Measurements from ENCODE around the gene WDR82.
"Not testable (repeated sequence)": the region's sequence is repeated elsewhere in the genome, so short reads cannot be mapped to it uniquely, and the experiment has no call there.

Gene WDR82

DNA sequence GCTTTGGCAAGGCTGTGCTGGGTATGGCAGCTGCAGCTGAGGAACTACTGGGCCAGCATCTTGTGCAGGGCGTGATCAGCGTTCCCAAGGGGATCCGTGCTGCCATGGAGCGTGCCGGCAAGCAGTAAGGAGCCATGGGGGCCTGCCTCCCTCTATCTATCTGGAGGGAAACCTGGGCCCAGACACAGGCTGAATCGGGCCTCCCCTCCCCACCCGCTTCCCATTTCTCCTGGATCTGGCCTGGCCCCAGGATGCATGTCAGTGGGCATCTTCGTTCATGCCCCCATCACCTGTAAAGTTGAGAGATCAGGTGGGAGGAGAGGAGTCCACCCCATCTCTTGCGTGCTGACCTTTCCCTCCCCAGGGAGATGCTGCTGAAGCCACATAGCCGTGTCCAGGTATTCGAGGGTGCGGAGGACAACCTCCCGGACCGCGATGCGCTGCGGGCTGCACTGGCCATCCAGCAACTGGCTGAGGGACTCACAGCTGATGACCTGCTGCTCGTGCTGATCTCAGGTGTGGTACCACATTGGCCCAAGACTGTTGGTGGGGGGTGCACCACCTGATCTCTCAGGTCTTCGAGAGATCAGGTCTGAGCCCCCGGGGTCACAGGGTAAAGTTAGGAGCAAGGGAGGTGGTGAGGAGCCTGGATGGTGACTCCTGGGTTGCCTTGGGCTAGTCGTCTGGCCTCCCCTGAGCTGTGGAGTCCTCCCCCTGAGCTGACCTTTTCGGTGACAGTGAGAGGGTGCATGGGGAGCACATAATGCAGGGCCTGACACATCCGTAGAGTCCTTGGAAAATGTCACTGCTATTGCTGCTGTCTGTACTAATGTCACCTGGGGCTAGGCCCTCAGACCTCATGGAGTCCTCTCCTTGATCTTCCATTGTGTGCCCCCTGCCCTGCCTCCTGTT lies 12.4 kb upstream of the WDR82 start:
- in situ Hi-C loops (cut with HindIII; ENCODE audit: low pct_unique_long_range_greater_than_20kb, low sequenced_read_pairs), result no loop called here
- DNase-seq (ENCODE audit: low read depth in 1 of 2, low spot score in 1 of 2), result no peak
- TF ChIP-seq JUND (IDR thresholded peaks at IDR 0.05; ENCODE audit: low read depth), result no peak

- DNase-seq (ENCODE audit: low read depth in 1 of 2, low spot score in 1 of 2), result no peak
- TF ChIP-seq JUND (IDR thresholded peaks at IDR 0.05; ENCODE audit: low read depth), result no peak
- in situ Hi-C loops (cut with HindIII; ENCODE audit: low pct_unique_long_range_greater_than_20kb, low sequenced_read_pairs), result no loop called here
Measured at GRCh38 chr3:52289747-52290595, 11.5 kb upstream of the WDR82 start.

DNA sequence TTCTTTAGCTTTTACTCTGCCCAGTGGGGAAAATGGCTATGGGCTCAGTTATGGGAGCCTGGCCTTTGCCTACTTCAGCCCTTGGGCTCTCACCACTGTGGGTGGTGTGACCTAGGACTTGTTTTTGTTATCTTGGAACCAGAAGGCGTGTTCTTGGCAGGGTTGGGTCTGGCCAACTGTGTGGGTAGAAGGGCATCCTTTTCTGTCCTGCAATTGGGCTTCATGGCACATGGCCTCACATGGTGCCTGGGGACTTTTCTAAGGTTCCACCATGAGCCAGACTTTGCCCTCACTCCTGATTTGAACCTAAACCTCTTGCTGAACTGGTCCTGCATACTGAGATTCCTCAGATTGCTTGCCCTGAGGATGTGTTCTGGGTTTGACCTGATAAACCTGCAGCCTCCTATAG lies 10.9 kb upstream of the WDR82 start:
- in situ Hi-C loops (cut with HindIII; ENCODE audit: low pct_unique_long_range_greater_than_20kb, low sequenced_read_pairs), result no loop called here
- no peak for TF ChIP-seq JUND (IDR thresholded peaks at IDR 0.05; ENCODE audit: low read depth)

GRCh38 chr3:52288674-52289073 lies 10.2 kb upstream of the WDR82 start:
- DNase-seq (ENCODE audit: low read depth in 1 of 2, low spot score in 1 of 2), result no peak
- in situ Hi-C loops (cut with HindIII; ENCODE audit: low pct_unique_long_range_greater_than_20kb, low sequenced_read_pairs), result no loop called here
- TF ChIP-seq JUND (IDR thresholded peaks at IDR 0.05; ENCODE audit: low read depth), result no peak

More for the DNA sequence above, 10.9 kb upstream of the WDR82 start:
- DNase-seq (ENCODE audit: low read depth in 1 of 2, low spot score in 1 of 2), result no peak

DNA sequence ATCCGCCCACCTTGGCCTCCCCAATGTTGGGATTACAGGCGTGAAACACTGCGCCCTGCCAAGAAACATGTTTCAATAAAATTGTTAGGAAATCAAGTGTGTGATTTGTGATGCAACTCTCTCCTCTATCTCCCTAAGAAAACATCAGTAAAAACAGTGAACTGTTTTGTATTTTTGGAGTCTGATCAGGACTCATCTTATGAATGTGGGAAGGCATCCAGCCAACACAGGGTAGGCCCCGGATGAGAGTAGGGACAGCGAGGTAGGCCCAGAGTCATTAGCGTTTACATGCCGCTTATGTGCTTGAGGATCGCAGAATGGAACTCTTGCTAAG lies 8.3 kb upstream of the WDR82 start:
- no peak for DNase-seq (ENCODE audit: low read depth in 1 of 2, low spot score in 1 of 2)
- in situ Hi-C loops (cut with HindIII; ENCODE audit: low pct_unique_long_range_greater_than_20kb, low sequenced_read_pairs), result no loop called here
- no peak for TF ChIP-seq JUND (IDR thresholded peaks at IDR 0.05; ENCODE audit: low read depth)

DNA sequence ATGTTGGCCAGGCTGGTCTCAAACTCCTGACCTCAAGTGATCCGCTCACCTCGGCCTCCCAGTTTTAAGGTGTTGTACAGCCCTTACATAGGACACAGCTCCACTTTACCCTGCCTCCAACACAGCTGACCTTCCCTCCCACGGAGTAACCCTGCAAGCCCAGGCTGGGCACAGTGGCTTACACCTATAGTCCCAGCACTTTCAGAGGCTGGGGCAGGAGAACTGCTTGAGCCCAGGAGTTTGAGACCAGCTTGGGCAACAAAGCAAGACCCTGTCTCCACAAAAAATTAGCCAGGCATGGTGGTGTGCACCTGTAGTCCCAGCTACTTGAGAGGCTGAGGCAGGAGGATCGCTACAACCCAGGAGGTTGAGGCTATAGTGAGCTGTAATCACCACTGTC lies 5.6 kb upstream of the WDR82 start:
- DNase-seq (ENCODE audit: low read depth in 1 of 2, low spot score in 1 of 2); in situ Hi-C loops (cut with HindIII; ENCODE audit: low pct_unique_long_range_greater_than_20kb, low sequenced_read_pairs): not testable (repeated sequence)

- DNase-seq (ENCODE audit: low read depth in 1 of 2, low spot score in 1 of 2), result no peak
- in situ Hi-C loops (cut with HindIII; ENCODE audit: low pct_unique_long_range_greater_than_20kb, low sequenced_read_pairs), result no loop called here
- TF ChIP-seq JUND (IDR thresholded peaks at IDR 0.05; ENCODE audit: low read depth), result no peak
Measured at GRCh38 chr3:52283306-52283705, 4.9 kb upstream of the WDR82 start.

- no peak for TF ChIP-seq JUND (IDR thresholded peaks at IDR 0.05; ENCODE audit: low read depth)
- no peak for DNase-seq (ENCODE audit: low read depth in 1 of 2, low spot score in 1 of 2)
- in situ Hi-C loops (cut with HindIII; ENCODE audit: low pct_unique_long_range_greater_than_20kb, low sequenced_read_pairs), result no loop called here
Measured at GRCh38 chr3:52281981-52282801, 3.7 kb upstream of the WDR82 start.

GRCh38 chr3:52280050-52280461 lies 1.6 kb upstream of the WDR82 start:
- TF ChIP-seq JUND (IDR thresholded peaks at IDR 0.05; ENCODE audit: low read depth), result no peak
- no peak for DNase-seq (ENCODE audit: low read depth in 1 of 2, low spot score in 1 of 2)
- in situ Hi-C loops (cut with HindIII; ENCODE audit: low pct_unique_long_range_greater_than_20kb, low sequenced_read_pairs), result no loop called here

- no peak for TF ChIP-seq JUND (IDR thresholded peaks at IDR 0.05; ENCODE audit: low read depth)
- no peak for DNase-seq (ENCODE audit: low read depth in 1 of 2, low spot score in 1 of 2)
- in situ Hi-C loops (cut with HindIII; ENCODE audit: low pct_unique_long_range_greater_than_20kb, low sequenced_read_pairs), result no loop called here
Measured at GRCh38 chr3:52279596-52279995, 1.1 kb upstream of the WDR82 start.

DNA sequence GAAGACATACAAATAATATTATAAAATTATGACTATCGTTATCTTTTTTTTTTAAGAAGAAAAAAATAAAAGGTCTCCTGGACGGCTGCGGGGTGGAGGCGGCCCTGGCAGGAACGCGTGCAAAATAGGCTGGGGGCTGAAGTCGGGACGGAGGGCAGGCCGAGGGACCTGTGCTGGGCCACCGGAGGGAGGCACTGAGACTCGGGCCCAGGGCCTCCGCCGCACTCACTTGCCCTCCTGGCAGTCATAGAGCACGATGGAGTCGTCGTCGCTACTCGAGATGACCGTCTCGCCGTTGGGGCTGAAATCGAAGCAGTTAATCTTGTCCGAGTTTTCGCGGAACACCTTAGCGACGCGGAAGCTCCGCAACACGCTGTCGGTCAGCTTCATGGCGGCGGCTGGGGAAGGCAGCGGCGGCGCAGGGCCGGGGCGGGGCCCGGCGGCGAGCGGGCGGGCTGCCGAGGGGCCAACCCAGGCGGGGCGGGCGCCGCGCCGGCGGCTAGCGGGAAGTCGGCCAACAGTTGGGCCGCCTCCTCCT lies 408 bp downstream of the WDR82 start:
- in situ Hi-C loops (cut with HindIII; ENCODE audit: low pct_unique_long_range_greater_than_20kb, low sequenced_read_pairs), result no loop called here
- TF ChIP-seq JUND (IDR thresholded peaks at IDR 0.05; ENCODE audit: low read depth), result no peak
- no peak for DNase-seq (ENCODE audit: low read depth in 1 of 2, low spot score in 1 of 2)

Measured in T47D (cell line).